GM23338 (cell line): ENCODE data around the gene CARMIL1. TPM values are rescaled to one million over a fixed set of nuclear protein-coding genes. Genes with fewer than 3 reads are reported as not detected.

Experiments used
- ATAC-seq: fragments of 200-7000 bp; cut with Tn5 transposase; 3 replicates; pipeline ENCODE4 v1.9.1; 2020
- DNase-seq: peaks from one replicate; pipeline ENCODE4 v3.0.0-alpha.2; 2015; ENCODE audit warnings: low spot score
- H2AFZ ChIP-seq: fragments of 200-600 bp; sonication (generic); 2 replicates; pipeline ENCODE4 v1.8.0; 2016; ENCODE audit warnings: antibody characterized with exemption, mild to moderate bottlenecking, moderate library complexity
- H3F3A ChIP-seq: fragments of 200-600 bp; sonication (generic); replicated peaks from 2 replicates; pipeline ENCODE4 v1.8.0; 2017; ENCODE audit warnings: antibody characterized with exemption, mixed run types, low read depth
- H3K27ac ChIP-seq: fragments of 200-600 bp; sonication (generic); 2 replicates; pipeline ENCODE4 v1.6.1; 2016; ENCODE audit warnings: low read depth
- H3K27me3 ChIP-seq: fragments of 200-600 bp; sonication (generic); 2 replicates; pipeline ENCODE4 v1.8.0; 2016; ENCODE audit warnings: mild to moderate bottlenecking, mixed run types, moderate library complexity; ENCODE audit not compliant: insufficient read depth
- H3K36me3 ChIP-seq: fragments of 200-600 bp; sonication (generic); 2 replicates; pipeline ENCODE4 v1.8.0; 2016; ENCODE audit warnings: mild to moderate bottlenecking; ENCODE audit not compliant: insufficient read depth
- H3K4me1 ChIP-seq: fragments of 200-600 bp; sonication (generic); 2 replicates; pipeline ENCODE4 v1.8.0; 2016; ENCODE audit warnings: mild to moderate bottlenecking, moderate library complexity; ENCODE audit not compliant: insufficient read depth
- H3K4me2 ChIP-seq: fragments of 200-600 bp; sonication (generic); 2 replicates; pipeline ENCODE4 v1.7.1; 2017; ENCODE audit warnings: mixed run types
- H3K4me3 ChIP-seq: fragments of 200-600 bp; sonication (generic); 2 replicates; pipeline ENCODE4 v1.6.1; 2016; ENCODE audit warnings: mixed run types
- H3K79me2 ChIP-seq: fragments of 200-600 bp; sonication (generic); replicated peaks from 2 replicates; pipeline ENCODE4 v1.8.0; 2017; ENCODE audit warnings: mild to moderate bottlenecking; ENCODE audit not compliant: insufficient read depth
- H3K9me2 ChIP-seq: fragments of 200-600 bp; sonication (generic); 2 replicates; pipeline ENCODE4 v1.8.0; 2017; ENCODE audit not compliant: insufficient read depth
- H4K20me1 ChIP-seq: fragments of 200-600 bp; sonication (generic); replicated peaks from 2 replicates; pipeline ENCODE4 v1.8.0; 2017; ENCODE audit warnings: mild to moderate bottlenecking; ENCODE audit not compliant: insufficient read depth
- H3K27ac Mint-ChIP-seq: 2 replicates; pipeline ENCODE4 v1.8.0; 2020; ENCODE audit warnings: inconsistent platforms, mild to moderate bottlenecking, moderate library complexity, mixed read lengths
- H3K27me3 Mint-ChIP-seq: 3 replicates; pipeline ENCODE4 v1.8.0; 2022; ENCODE audit warnings: low read depth, mild to moderate bottlenecking, moderate library complexity, mixed read lengths, inconsistent platforms; ENCODE audit not compliant: insufficient read depth, poor library complexity
- H3K36me3 Mint-ChIP-seq: 3 replicates; pipeline ENCODE4 v1.8.0; 2021; ENCODE audit warnings: low read depth, mild to moderate bottlenecking, inconsistent platforms, moderate library complexity, mixed read lengths
- H3K4me1 Mint-ChIP-seq: 3 replicates; pipeline ENCODE4 v1.8.0; 2020; ENCODE audit warnings: mild to moderate bottlenecking, inconsistent platforms, mixed read lengths
- H3K4me3 Mint-ChIP-seq: 3 replicates; pipeline ENCODE4 v1.8.0; 2021; ENCODE audit warnings: moderate library complexity, mild to moderate bottlenecking, inconsistent platforms, mixed read lengths
- H3K9me3 Mint-ChIP-seq: 3 replicates; pipeline ENCODE4 v1.8.0; 2020; ENCODE audit warnings: moderate library complexity, mild to moderate bottlenecking, inconsistent platforms, mixed read lengths
- ETS1 ChIP-seq: IDR thresholded peaks from 2 replicates; pipeline ENCODE4 v1.6.1; 2016; ENCODE audit warnings: antibody characterized with exemption
- EZH2 ChIP-seq: fragments of 200-600 bp; sonication (generic); IDR thresholded peaks from one replicate; pipeline ENCODE4 v1.8.0; 2017; ENCODE audit warnings: antibody characterized with exemption, mild to moderate bottlenecking, low read depth; ENCODE audit not compliant: unreplicated experiment
- POLR2AphosphoS5 ChIP-seq: IDR thresholded peaks from 2 replicates; pipeline ENCODE4 v1.6.1; 2016; ENCODE audit warnings: antibody characterized with exemption, low read depth
- REST ChIP-seq: IDR thresholded peaks from one replicate; pipeline ENCODE4 v1.6.1; 2018; ENCODE audit warnings: antibody characterized with exemption; ENCODE audit not compliant: unreplicated experiment
- ZNF114 ChIP-seq: fragments of 250-450 bp; sonication (Bioruptor Pico); IDR thresholded peaks from 2 replicates; pipeline ENCODE4 v1.5.0; 2020; ENCODE audit warnings: mild to moderate bottlenecking, moderate library complexity
- ZNF331 ChIP-seq: fragments of 250-450 bp; sonication (Bioruptor Pico); IDR thresholded peaks from 2 replicates; pipeline ENCODE4 v1.5.0; 2020; ENCODE audit warnings: low read depth, mild to moderate bottlenecking, moderate library complexity
- polyA plus RNA-seq: library from polyadenylated mRNA; unstranded; fragments of >200 nt; fragmentation: Nextera tagmentation; extraction: Ambion mirVana; gene quantifications from 2 replicates; pipeline ENCODE4 v1.2.1, GENCODE V29; 2016
- total RNA-seq: library from RNA; depleted of rRNA; stranded (reverse); fragments of >200 nt; shearing (Covaris generic); gene quantifications from 2 replicates; pipeline ENCODE4 v1.2.3, GENCODE V29; 2014
- TF ChIP-seq, protein P1 (sequence below): fragments of 250-450 bp; sonication (Bioruptor Pico); IDR thresholded peaks from 2 replicates; pipeline ENCODE4 v1.5.0; 2020; ENCODE audit warnings: mild to moderate bottlenecking, moderate library complexity
- TF ChIP-seq, protein P2 (sequence below), 2 experiments: fragments of 200-600 bp in 1 of 2; sonication (generic) in 1 of 2; conservative IDR thresholded peaks; 2 replicates each; pipeline versions ENCODE4 v1.5.1 to v1.6.1; 2016 to 2017; ENCODE audit warnings: antibody characterized with exemption in 2 of 2, low read depth in 2 of 2, mild to moderate bottlenecking in 2 of 2, moderate library complexity in 1 of 2

Gene CARMIL1
- total and polyA plus RNA-seq, 2 experiments from 2014 or later = 43.2 to 66.9 TPM

- no peaks in the 10 kb centered on the region for H3K9me3 Mint-ChIP-seq
- no peaks in the 10 kb centered on the region for H3K27me3 Mint-ChIP-seq
- DNase-seq = no peak
- no peaks in the 10 kb centered on the region for H3K27me3 ChIP-seq
- H3K4me3 Mint-ChIP-seq = no peak overlapping the region
- no peak overlapping the region for H3K4me3 ChIP-seq
- H3K9me2 ChIP-seq = no peaks in the 10 kb centered on the region
- peak overlapping the region; percentile 43; the same call in 1 of the 2 replicates for H2AFZ ChIP-seq
- H3K36me3 ChIP-seq = no peaks in the 10 kb centered on the region
- no peaks in the 10 kb centered on the region for H4K20me1 ChIP-seq
- TF ChIP-seq POLR2AphosphoS5 (no peak), EZH2 (no peak), ETS1 (no peak), ZNF114 (CRISPR knock-in tag) (no peak)
- TF ChIP-seq, protein P1, sequence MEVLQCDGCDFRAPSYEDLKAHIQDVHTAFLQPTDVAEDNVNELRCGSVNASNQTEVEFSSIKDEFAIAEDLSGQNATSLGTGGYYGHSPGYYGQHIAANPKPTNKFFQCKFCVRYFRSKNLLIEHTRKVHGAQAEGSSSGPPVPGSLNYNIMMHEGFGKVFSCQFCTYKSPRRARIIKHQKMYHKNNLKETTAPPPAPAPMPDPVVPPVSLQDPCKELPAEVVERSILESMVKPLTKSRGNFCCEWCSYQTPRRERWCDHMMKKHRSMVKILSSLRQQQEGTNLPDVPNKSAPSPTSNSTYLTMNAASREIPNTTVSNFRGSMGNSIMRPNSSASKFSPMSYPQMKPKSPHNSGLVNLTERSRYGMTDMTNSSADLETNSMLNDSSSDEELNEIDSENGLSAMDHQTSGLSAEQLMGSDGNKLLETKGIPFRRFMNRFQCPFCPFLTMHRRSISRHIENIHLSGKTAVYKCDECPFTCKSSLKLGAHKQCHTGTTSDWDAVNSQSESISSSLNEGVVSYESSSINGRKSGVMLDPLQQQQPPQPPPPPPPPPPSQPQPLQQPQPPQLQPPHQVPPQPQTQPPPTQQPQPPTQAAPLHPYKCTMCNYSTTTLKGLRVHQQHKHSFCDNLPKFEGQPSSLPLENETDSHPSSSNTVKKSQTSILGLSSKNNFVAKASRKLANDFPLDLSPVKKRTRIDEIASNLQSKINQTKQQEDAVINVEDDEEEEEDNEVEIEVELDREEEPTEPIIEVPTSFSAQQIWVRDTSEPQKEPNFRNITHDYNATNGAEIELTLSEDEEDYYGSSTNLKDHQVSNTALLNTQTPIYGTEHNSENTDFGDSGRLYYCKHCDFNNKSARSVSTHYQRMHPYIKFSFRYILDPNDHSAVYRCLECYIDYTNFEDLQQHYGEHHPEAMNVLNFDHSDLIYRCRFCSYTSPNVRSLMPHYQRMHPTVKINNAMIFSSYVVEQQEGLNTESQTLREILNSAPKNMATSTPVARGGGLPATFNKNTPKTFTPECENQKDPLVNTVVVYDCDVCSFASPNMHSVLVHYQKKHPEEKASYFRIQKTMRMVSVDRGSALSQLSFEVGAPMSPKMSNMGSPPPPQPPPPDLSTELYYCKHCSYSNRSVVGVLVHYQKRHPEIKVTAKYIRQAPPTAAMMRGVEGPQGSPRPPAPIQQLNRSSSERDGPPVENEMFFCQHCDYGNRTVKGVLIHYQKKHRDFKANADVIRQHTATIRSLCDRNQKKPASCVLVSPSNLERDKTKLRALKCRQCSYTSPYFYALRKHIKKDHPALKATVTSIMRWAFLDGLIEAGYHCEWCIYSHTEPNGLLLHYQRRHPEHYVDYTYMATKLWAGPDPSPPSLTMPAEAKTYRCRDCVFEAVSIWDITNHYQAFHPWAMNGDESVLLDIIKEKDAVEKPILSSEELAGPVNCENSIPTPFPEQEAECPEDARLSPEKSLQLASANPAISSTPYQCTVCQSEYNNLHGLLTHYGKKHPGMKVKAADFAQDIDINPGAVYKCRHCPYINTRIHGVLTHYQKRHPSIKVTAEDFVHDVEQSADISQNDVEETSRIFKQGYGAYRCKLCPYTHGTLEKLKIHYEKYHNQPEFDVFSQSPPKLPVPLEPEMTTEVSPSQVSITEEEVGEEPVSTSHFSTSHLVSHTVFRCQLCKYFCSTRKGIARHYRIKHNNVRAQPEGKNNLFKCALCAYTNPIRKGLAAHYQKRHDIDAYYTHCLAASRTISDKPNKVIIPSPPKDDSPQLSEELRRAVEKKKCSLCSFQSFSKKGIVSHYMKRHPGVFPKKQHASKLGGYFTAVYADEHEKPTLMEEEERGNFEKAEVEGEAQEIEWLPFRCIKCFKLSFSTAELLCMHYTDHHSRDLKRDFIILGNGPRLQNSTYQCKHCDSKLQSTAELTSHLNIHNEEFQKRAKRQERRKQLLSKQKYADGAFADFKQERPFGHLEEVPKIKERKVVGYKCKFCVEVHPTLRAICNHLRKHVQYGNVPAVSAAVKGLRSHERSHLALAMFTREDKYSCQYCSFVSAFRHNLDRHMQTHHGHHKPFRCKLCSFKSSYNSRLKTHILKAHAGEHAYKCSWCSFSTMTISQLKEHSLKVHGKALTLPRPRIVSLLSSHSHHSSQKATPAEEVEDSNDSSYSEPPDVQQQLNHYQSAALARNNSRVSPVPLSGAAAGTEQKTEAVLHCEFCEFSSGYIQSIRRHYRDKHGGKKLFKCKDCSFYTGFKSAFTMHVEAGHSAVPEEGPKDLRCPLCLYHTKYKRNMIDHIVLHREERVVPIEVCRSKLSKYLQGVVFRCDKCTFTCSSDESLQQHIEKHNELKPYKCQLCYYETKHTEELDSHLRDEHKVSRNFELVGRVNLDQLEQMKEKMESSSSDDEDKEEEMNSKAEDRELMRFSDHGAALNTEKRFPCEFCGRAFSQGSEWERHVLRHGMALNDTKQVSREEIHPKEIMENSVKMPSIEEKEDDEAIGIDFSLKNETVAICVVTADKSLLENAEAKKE (CRISPR knock-in tag) = no peak
- H3K4me1 ChIP-seq = no peaks in the 10 kb centered on the region
- H3K4me2 ChIP-seq = no peak overlapping the region
- no peaks in the 10 kb centered on the region for H3K36me3 Mint-ChIP-seq
- H3K79me2 ChIP-seq = no peaks in the 10 kb centered on the region
- H3K27ac ChIP-seq = no peak overlapping the region
- no peaks in the 10 kb centered on the region; the same call in 2 of the 3 replicates for H3K4me1 Mint-ChIP-seq
- no peak for ATAC-seq
- H3K27ac Mint-ChIP-seq = no peak overlapping the region
- H3F3A ChIP-seq = no peaks in the 10 kb centered on the region
Observed at GRCh38 chr6:25237579-25237978, 41.6 kb upstream of the CARMIL1 start.

GRCh38 chr6:25239059-25239458 is 40.1 kb upstream of the CARMIL1 start:
- H3K4me3 ChIP-seq = no peak overlapping the region
- no peaks in the 10 kb centered on the region for H3K27me3 Mint-ChIP-seq
- H3K27me3 ChIP-seq = no peaks in the 10 kb centered on the region
- no peak overlapping the region for H3K4me2 ChIP-seq
- no peaks in the 10 kb centered on the region for H3K9me3 Mint-ChIP-seq
- no peak overlapping the region for H2AFZ ChIP-seq
- H3K27ac Mint-ChIP-seq = no peak overlapping the region
- DNase-seq (no peak), ATAC-seq (no peak)
- H3K27ac ChIP-seq = no peak overlapping the region
- no peaks in the 10 kb centered on the region for H3F3A ChIP-seq
- H3K36me3 Mint-ChIP-seq = no peaks in the 10 kb centered on the region
- no peaks in the 10 kb centered on the region for H3K4me1 ChIP-seq
- no peaks in the 10 kb centered on the region for H4K20me1 ChIP-seq
- no peaks in the 10 kb centered on the region for H3K9me2 ChIP-seq
- H3K4me1 Mint-ChIP-seq = no peaks in the 10 kb centered on the region; the same call in 2 of the 3 replicates
- H3K36me3 ChIP-seq = no peaks in the 10 kb centered on the region
- TF ChIP-seq REST (no peak), ZNF331 (CRISPR knock-in tag) (no peak)
- TF ChIP-seq, protein P2, sequence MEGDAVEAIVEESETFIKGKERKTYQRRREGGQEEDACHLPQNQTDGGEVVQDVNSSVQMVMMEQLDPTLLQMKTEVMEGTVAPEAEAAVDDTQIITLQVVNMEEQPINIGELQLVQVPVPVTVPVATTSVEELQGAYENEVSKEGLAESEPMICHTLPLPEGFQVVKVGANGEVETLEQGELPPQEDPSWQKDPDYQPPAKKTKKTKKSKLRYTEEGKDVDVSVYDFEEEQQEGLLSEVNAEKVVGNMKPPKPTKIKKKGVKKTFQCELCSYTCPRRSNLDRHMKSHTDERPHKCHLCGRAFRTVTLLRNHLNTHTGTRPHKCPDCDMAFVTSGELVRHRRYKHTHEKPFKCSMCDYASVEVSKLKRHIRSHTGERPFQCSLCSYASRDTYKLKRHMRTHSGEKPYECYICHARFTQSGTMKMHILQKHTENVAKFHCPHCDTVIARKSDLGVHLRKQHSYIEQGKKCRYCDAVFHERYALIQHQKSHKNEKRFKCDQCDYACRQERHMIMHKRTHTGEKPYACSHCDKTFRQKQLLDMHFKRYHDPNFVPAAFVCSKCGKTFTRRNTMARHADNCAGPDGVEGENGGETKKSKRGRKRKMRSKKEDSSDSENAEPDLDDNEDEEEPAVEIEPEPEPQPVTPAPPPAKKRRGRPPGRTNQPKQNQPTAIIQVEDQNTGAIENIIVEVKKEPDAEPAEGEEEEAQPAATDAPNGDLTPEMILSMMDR (conservative IDR thresholded peaks at IDR 0.05; ENCODE audit: low read depth in 2 of 2) = no peak
- H3K4me3 Mint-ChIP-seq = no peak overlapping the region
- no peaks in the 10 kb centered on the region for H3K79me2 ChIP-seq
